ENCODE data around the gene IL11RA. TPM values are rescaled to one million over a fixed set of nuclear protein-coding genes. Genes with fewer than 3 reads are reported as not detected.

Gene IL11RA
- total and polyA plus RNA-seq, 2 of the 8 experiments (the other 6 are each of a cell fraction or from before 2014, with no cell fraction given), result 5.5 to 9.1 TPM

- Histone ChIP-seq H4K8ac (ENCODE audit: extremely low read depth, insufficient read depth, low read length) (no peak overlapping the region), H3K56ac (replicated peaks; ENCODE audit: insufficient read length, low read depth, low read length) (no peak overlapping the region), H2BK120ac (replicated peaks; ENCODE audit: low read depth, low read length) (no peak overlapping the region), H4K5ac (ENCODE audit: insufficient read length, low read depth, low read length) (no peak overlapping the region), H3K18ac (ENCODE audit: extremely low read depth, low read length) (no peak overlapping the region), H3K4me2 (ENCODE audit: insufficient read depth in 1 of 2, low read depth in 2 of 2, low read length in 2 of 2) (peak overlapping the region; percentile 85 to 98), H2AK5ac (ENCODE audit: low read depth, low read length) (no peak overlapping the region), H3K23ac (ENCODE audit: insufficient read length) (no peak overlapping the region), H2BK12ac (ENCODE audit: low read depth, low read length) (no peak overlapping the region), H2BK15ac (ENCODE audit: low read length) (no peak overlapping the region), H3K79me1 (ENCODE audit: low read depth, low read length) (no peaks in the 10 kb centered on the region), H3K27me3 (replicated peaks in 1 of 4; ENCODE audit: control insufficient read depth in 3 of 4, extremely low read depth in 1 of 4, insufficient read depth in 3 of 4, low read length in 3 of 4) (peaks cover 0 to 5% (median 0%) of the 10 kb centered on the region in 4 experiments; a peak in 2 of 7 replicates), H3K27ac (ENCODE audit: low read depth, low read length) (no peak overlapping the region), H3K4me1 (replicated peaks in 1 of 4; ENCODE audit: control insufficient read depth in 3 of 4, insufficient read depth in 4 of 4, low read length in 3 of 4) (peaks cover 0 to 4% (median 2%) of the 10 kb centered on the region in 4 experiments; a peak in 2 of 7 replicates), H2BK20ac (ENCODE audit: low read length) (no peak overlapping the region), H3K23me2 (ENCODE audit: low read depth, low read length) (peaks cover 9% of the 10 kb centered on the region), H3K9ac (replicated peaks in 1 of 4; ENCODE audit: extremely low read depth in 1 of 4, low read depth in 3 of 4, low read length in 3 of 4) (no peak overlapping the region; a peak in 1 of 7 replicates), H4K91ac (replicated peaks; ENCODE audit: insufficient read length, low read length) (no peak overlapping the region), H2BK5ac (ENCODE audit: low read depth, low read length) (no peak overlapping the region), H3K4ac (replicated peaks; ENCODE audit: insufficient read length, low read depth, low read length) (no peak overlapping the region), H3K14ac (ENCODE audit: insufficient read length) (no peak overlapping the region), H3K36me3 (ENCODE audit: control insufficient read depth in 2 of 4, insufficient read depth in 4 of 4, low read length in 3 of 4) (peaks cover 0 to 5% (median 0%) of the 10 kb centered on the region in 4 experiments; a peak in 3 of 8 replicates), H4K20me1 (replicated peaks in 1 of 2; ENCODE audit: control insufficient read depth in 1 of 2, insufficient read depth in 2 of 2, low read length in 2 of 2) (peaks cover 0 to 2% of the 10 kb centered on the region in 2 experiments), H3K4me3 (ENCODE audit: extremely low read depth in 1 of 4, insufficient read depth in 2 of 4, low read depth in 3 of 4, low read length in 4 of 4) (peak overlapping the region; percentile 59 to 81 (median 78)), H3K9me3 (ENCODE audit: insufficient read depth in 2 of 2, low read depth in 1 of 2, low read length in 1 of 2) (peaks cover 3 to 5% of the 10 kb centered on the region in 2 experiments; a peak in 1 of 4 replicates), H3K79me2 (ENCODE audit: control insufficient read depth in 1 of 2, insufficient read depth in 2 of 2, low read length in 2 of 2) (peaks cover 0 to 8% of the 10 kb centered on the region in 2 experiments; a peak in 1 of 4 replicates), H2AFZ (ENCODE audit: low read length) (no peak overlapping the region)
- DNase-seq (ENCODE audit: low read depth in 1 of 2, low spot score in 2 of 2) (no peak), FAIRE-seq (no peak)
- 4% methylated on average over 23 of the region's 26 CpGs; no CpG with 5 or more reads in 1 of the 2 experiments for WGBS, 2 experiments (ENCODE audit: extremely low coverage in 1 of 2, insufficient coverage in 1 of 2, insufficient read length in 1 of 2, insufficient replicate concordance in 2 of 2, low coverage in 1 of 2, low lambda C conversion rate in 2 of 2, missing lambda C conversion rate in 1 of 2)
- POLR2A ChIA-PET (ENCODE audit: partially characterized antibody), result interaction anchor here (0.8 to 7.7 kb wide), 5 partner anchors 9 to 30 kb away, joined by 4 to 92 read pairs (median 8); partner anchors contain the start of genes GALT, IL11RA and SIGMAR1
- CTCF ChIA-PET (ENCODE audit: partially characterized antibody), result interaction anchor here (0.6 to 15.2 kb wide), 14 partner anchors 9 to 722 kb away, joined by 3 to 277 read pairs (median 5); partner anchors contain the start of genes DCTN3, GALT, IL11RA and SIGMAR1
- TF ChIP-seq CHD2 (IDR thresholded peaks at IDR 0.05; ENCODE audit: low read length), result peak; percentile 78; the same call in 1 of the 2 replicates
- no peak for TF ChIP-seq NANOG (IDR thresholded peaks at IDR 0.05; ENCODE audit: insufficient read depth, low read depth, low read length, poor library complexity, severe bottlenecking)
- TF ChIP-seq FOSL1 (IDR thresholded peaks at IDR 0.05; ENCODE audit: insufficient read depth, low read depth, low read length), result no peak
- TF ChIP-seq RXRA (IDR thresholded peaks at IDR 0.05; ENCODE audit: insufficient read depth, low read depth, low read length), result no peak
- TF ChIP-seq CBX5 (IDR thresholded peaks at IDR 0.05; ENCODE audit: low read depth, low read length), result no peak
- TF ChIP-seq PHF8 (conservative IDR thresholded peaks at IDR 0.05; ENCODE audit: low read depth, low read length), result no peak; the same call in 1 of the 2 replicates
- TF ChIP-seq JUND (IDR thresholded peaks at IDR 0.05; ENCODE audit: low read length), result no peak
These were observed 13.0 kb downstream of the IL11RA start for GRCh38 chr9:34665067-34665380.

All from H1 (cell line).